Endothelial cell (in vitro differentiated cells): ENCODE results near the gene ABHD15. TPM values are rescaled to one million over a fixed set of nuclear protein-coding genes. Genes with fewer than 3 reads are reported as not detected.
A peak's percentile ranks its signal among the peaks of the same experiment; 100 is the strongest.

ENCODE experiments used
- DNase-seq: peaks from one replicate; pipeline ENCODE4 v3.0.0; 2021; ENCODE audit warnings: low spot score
- H3K27ac Mint-ChIP-seq: one replicate; pipeline ENCODE4 v1.8.0; 2021; ENCODE audit warnings: mixed read lengths, inconsistent platforms; ENCODE audit not compliant: unreplicated experiment
- H3K27me3 Mint-ChIP-seq: one replicate; pipeline ENCODE4 v1.8.0; 2021; ENCODE audit warnings: mild to moderate bottlenecking, moderate library complexity, mixed read lengths, inconsistent platforms; ENCODE audit not compliant: unreplicated experiment
- H3K36me3 Mint-ChIP-seq: one replicate; pipeline ENCODE4 v1.8.0; 2021; ENCODE audit warnings: mild to moderate bottlenecking, low read depth, mixed read lengths, inconsistent platforms; ENCODE audit not compliant: unreplicated experiment
- H3K4me1 Mint-ChIP-seq: one replicate; pipeline ENCODE4 v1.8.0; 2021; ENCODE audit warnings: mild to moderate bottlenecking, mixed read lengths, inconsistent platforms; ENCODE audit not compliant: unreplicated experiment
- H3K4me3 Mint-ChIP-seq: one replicate; pipeline ENCODE4 v1.8.0; 2021; ENCODE audit warnings: mild to moderate bottlenecking, mixed read lengths, inconsistent platforms; ENCODE audit not compliant: unreplicated experiment
- H3K9me3 Mint-ChIP-seq: one replicate; pipeline ENCODE4 v1.8.0; 2021; ENCODE audit warnings: mixed read lengths, inconsistent platforms; ENCODE audit not compliant: unreplicated experiment
- CTCF ChIP-seq: fragments of 200-600 bp; sonication (generic); IDR thresholded peaks from one replicate; pipeline ENCODE4 v1.5.0; 2021; ENCODE audit warnings: antibody characterized with exemption; ENCODE audit not compliant: unreplicated experiment
- long read RNA-seq: library from polyadenylated mRNA; unstranded; transcript quantifications from one replicate; pipeline ENCODE4 v2.0.0, GENCODE V29; 2020; ENCODE audit not compliant: unreplicated experiment
- total RNA-seq: library from RNA; stranded (reverse); fragmentation: NEBNext Ultra II Directional; extraction: Animal tissue kit (Norgen Biotek cat#: 25700); gene quantifications from one replicate; pipeline ENCODE4 v1.2.1, GENCODE V29; 2021; ENCODE audit not compliant: unreplicated experiment

ABHD15 gene
- 1.7 TPM for total RNA-seq
- long read RNA-seq = 0 reads

GRCh38 chr17:29566473-29567303 lies at the start of gene ABHD15:
ABHD15 (minus strand) TSS chr17:29567037; CDS start chr17:29566966, 71 bp downstream.
- TF ChIP-seq CTCF = no peak
- peaks cover 14% of the 10 kb centered on the region for H3K27me3 Mint-ChIP-seq
- H3K36me3 Mint-ChIP-seq = peaks cover 11% of the 10 kb centered on the region
- peak within 1 kb of the TSS; percentile 69 for H3K4me3 Mint-ChIP-seq
- peak; percentile 53 for DNase-seq
- peaks cover 18% of the 10 kb centered on the region for H3K4me1 Mint-ChIP-seq
- H3K27ac Mint-ChIP-seq = no peak within 1 kb of the TSS
- H3K9me3 Mint-ChIP-seq = no peaks in the 10 kb centered on the region

- H3K27me3 Mint-ChIP-seq = peaks cover 25% of the 10 kb centered on the region
- no peak for TF ChIP-seq CTCF
- peaks cover 15% of the 10 kb centered on the region for H3K4me1 Mint-ChIP-seq
- peak; percentile 82 for DNase-seq
- peaks cover 4% of the 10 kb centered on the region for H3K36me3 Mint-ChIP-seq
- H3K4me3 Mint-ChIP-seq = peak overlapping the region; percentile 79
- no peak overlapping the region for H3K27ac Mint-ChIP-seq
- H3K9me3 Mint-ChIP-seq = no peaks in the 10 kb centered on the region
Measured at GRCh38 chr17:29615492-29616299, 48.9 kb upstream of the ABHD15 start.

- H3K27ac Mint-ChIP-seq = no peak overlapping the region
- H3K36me3 Mint-ChIP-seq = peaks cover 6% of the 10 kb centered on the region
- no peak for TF ChIP-seq CTCF
- H3K4me1 Mint-ChIP-seq = peaks cover 15% of the 10 kb centered on the region
- DNase-seq = no peak
- peaks cover 24% of the 10 kb centered on the region for H3K27me3 Mint-ChIP-seq
- H3K9me3 Mint-ChIP-seq = no peaks in the 10 kb centered on the region
- peak overlapping the region; percentile 79 for H3K4me3 Mint-ChIP-seq
Measured at GRCh38 chr17:29615048-29615385, 48.2 kb upstream of the ABHD15 start.

GRCh38 chr17:29614349-29615047 lies 47.7 kb upstream of the ABHD15 start:
- H3K9me3 Mint-ChIP-seq = no peaks in the 10 kb centered on the region
- peak overlapping the region; percentile 79 for H3K4me3 Mint-ChIP-seq
- peaks cover 15% of the 10 kb centered on the region for H3K4me1 Mint-ChIP-seq
- no peak for DNase-seq
- H3K27me3 Mint-ChIP-seq = peaks cover 21% of the 10 kb centered on the region
- peaks cover 6% of the 10 kb centered on the region for H3K36me3 Mint-ChIP-seq
- TF ChIP-seq CTCF = no peak
- H3K27ac Mint-ChIP-seq = no peak overlapping the region
